ENCODE data around the gene COL5A1.
"Not testable (repeated sequence)": the region's sequence is repeated elsewhere in the genome, so short reads cannot be mapped to it uniquely, and the experiment has no call there.

The COL5A1 gene

DNA sequence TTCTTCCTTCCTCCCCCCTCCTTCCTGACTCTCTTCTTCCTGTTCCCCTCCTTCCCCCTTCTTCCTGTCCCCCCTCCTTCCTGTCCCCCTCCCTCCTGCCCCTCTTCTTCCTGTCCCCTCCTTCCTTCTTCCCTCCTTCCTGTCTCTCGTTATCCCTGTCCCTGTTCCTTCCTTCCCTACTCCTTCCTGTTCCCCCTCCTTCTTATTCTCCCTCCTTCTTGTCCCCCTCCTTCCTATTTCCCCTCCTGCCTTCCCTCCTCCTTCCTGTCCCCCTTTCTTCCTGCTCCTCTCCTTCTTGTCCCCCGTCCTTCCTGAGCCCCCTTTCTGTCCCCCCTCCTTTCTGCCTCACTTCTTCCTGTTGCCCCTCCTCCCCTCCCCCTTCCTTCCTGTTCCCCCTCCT, 70.6 kb downstream of the COL5A1 start:
- DNase-seq, result no peak

DNA sequence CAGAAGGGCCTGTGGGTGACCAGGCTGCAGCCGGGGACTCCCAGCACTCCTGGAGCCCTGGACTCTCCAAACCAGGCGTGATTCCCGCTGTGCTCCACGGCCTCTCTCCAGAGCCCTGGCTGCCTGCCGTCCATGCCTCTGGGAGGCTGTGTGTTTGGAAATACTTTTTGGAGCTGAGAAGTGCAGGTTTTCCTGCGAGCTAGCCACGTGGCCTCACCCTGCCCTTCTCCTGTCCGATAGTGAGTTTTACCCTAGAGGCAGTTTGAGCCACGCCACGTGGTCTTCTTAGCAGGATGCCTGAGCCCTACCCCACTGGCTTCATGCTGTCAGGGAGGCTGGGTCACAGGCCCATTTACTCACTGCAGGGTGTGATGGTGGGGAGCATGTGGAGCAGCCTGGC, 71.3 kb downstream of the COL5A1 start:
- no peak for DNase-seq

DNA sequence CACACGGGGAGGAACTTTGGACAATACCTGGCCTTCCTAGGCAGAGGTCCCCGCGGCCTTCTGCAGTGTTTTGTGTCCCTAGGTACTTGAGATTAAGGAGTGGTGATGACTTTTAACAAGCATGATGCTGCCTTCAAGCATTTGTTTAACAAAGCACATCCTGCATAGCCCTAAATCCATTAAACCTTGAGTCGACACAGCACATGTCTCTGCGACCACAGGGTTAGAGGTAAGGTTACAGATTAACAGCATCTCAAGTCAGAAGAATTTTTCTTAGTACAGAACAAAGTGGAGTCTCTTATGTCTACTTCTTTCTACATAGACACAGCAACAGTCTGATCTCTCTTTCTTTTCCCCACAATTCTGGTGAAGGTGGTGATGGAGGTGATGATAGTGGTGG, 73.9 kb downstream of the COL5A1 start:
- DNase-seq, result not testable (repeated sequence)

DNA sequence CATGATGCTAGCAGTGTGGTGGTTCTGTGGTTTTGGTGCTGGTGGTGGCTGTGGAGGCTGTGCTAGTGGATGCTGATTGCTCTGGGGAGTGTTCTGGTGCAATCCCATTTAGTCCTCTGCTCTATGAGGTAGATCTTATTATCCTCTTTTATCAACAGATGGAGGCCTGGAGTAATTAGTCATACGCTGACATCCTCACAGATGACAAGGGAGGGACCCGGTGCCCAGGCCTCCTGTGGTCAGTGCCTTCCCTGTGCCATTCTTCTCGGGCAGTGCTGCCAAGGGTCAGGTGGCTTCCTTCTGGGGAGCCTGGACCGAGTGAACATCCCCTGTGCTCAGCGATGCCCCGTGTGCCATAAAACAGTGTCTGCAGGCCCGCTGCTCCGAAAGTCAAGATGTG, 74.5 kb downstream of the COL5A1 start:
- DNase-seq, result no peak

DNA sequence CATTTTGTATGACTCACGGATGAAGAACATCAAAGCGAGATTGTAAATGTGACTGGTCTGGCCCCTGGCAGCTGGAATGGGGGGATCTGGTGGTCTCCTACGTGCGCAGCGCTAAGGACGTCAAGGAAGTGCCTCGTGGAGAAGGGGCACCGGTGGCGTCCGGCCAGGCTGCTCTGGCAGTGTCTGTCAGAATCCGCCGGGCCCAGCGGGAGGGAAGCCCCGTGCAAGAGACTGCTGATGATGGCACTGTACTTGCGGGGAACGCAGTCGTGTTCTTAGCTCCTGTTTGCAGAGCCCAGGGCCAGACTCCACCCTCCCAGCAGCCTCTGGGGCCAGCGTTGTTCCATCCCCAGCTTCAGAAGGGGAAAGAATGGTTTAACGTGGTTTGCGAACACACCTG, 75.5 kb downstream of the COL5A1 start:
- DNase-seq, result no peak

DNA sequence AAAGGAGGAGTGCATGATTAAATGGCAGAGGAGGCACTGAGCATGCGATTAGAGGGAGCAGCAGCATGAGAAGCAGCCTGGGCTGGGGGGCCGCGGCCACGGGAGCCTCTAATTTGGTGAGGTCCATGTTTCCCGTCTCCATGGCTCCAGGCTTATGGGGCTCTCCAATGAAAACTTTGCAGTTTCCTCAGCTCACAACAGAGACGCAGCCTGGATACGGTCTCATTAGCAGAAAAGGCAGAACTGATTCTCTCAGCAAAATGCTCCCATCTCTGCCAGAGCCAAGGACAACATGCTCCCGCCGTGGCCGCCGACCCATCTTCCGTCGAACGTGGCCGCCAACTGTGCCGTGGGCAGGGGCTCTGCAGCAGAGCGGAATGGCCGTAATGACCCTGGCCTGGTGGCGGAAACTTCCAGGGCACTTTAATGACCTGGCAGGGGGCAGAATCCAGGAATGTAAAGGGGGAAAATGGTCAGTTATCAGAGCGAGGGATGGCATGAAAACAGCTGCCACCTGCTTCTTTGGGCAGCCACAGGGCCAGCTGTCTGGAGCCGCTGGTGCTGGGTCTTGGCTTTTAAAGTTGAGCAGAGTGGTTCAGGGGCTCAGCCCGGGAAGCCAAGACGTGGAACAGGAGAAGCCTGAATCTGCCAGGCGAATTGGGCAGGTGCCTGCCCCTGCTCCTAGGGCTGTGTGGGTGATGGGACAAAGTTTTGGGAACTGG, 76.5 kb downstream of the COL5A1 start:
- no peak for DNase-seq

DNA sequence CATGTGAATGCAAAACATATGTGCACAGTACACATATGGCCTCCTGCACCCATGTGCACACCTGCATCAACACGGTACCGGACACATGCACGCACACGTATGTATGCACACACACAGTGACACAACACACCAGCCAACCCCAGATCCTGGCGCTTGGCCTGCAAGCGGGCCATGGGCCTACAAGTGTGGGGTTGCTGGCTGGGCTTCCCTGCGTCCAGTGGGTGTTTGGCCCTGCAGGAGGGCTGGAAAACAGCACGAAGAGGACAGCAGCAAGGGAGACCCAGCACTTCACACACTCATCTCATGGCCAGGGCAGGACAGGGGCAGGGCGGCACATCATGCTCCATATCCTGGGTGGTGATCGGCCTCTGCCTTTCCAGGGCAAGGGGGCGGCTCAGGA, 77.7 kb downstream of the COL5A1 start:
- DNase-seq, result no peak

DNA sequence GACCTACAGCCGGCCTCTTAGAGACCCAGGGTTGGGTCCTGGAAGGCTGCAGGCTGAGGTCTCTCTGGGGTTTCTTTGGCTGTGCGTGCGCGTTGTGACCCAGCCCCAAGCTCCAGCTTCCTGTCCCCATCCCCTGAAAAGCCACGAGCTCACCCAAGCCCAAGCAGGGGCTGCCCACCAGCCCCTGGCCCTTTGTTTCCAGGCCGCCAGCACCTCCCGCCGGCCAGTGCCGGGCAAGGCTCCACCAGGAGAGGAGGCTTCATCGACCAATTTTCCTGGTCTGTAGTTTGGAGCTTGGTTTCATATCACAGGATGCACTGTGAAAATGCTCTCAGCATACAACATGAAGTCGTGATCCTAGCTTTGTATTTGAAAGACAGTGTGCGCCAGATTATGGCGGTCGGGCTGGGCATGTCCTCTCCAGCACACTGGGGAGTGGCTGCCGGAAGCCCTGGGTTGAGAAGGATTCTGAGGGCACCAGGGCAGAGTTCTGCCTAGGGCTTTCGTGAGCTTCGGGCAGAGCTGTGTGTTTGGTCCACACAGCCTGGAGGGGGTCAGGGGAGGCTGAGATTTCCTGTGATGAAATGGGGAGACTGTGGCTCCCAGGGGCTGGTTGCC, 78.6 kb downstream of the COL5A1 start:
- DNase-seq, result no peak

DNA sequence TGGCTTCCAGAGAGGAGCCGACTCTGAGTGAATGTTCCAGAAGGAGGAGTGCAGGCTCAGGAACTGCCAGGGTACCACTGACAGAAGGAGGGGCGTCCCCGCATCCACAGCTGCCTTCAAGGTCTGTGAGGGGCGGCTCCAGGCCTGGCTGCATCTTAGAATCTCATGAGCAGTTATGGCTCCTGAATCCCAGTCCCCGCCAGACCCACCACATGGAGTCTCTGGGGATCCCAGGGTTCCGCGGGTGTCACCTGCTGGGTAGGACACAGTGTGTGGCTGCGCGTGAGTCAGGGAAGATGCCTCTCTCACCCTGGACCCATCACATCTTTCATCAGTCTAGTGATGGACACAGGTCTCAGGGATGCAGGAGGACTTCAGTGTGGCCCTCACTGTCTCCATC, 79.2 kb downstream of the COL5A1 start:
- no peak for DNase-seq

DNA sequence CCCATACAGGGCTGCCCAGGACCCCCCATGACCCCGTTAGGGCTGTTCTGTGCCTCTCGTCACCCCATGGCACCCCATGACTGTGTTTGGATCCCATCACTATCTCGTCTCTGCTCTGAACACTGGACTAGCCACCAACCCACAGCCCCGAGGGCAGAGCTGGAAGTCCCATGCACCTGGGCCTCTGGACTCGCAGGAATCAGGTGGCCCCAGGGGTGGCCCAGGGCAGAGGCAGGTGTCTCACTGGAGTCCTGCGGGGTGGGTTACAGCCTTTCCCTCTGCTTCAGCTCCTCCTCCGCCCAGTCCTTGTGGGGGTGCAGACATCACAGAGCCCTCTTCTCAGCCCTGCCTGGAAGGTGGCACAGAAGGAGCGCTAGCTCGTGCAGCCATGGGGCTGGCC, 79.7 kb downstream of the COL5A1 start:
- DNase-seq, result no peak

DNA sequence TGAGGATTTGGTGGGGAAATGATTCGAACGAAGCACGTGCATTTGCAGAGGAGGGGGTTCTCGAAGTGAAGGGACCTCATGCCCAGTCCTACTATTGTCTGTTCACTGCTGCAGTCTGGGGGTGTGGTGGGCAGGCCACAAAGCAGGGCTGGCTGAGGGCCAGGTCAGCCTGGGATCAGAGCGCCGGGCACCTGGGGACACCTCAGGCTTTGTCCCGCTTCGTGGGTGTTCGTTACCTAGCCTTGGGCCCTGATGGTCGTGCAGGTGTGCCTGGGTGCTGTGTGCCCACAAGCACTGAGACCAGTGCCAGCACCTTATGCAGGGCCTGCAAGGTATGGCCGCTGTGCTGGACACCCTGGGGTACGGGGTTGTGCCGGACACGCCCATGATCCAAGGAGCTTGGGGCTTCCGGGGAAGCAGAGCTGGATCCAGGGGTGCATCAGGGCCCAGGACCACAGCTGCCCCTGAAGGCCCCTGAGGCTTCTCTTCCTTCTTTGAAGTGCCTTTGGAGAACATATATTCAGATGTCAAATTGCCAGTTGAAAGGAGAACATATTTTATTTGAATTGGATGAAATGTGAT, 80.6 kb downstream of the COL5A1 start:
- DNase-seq, result no peak

DNA sequence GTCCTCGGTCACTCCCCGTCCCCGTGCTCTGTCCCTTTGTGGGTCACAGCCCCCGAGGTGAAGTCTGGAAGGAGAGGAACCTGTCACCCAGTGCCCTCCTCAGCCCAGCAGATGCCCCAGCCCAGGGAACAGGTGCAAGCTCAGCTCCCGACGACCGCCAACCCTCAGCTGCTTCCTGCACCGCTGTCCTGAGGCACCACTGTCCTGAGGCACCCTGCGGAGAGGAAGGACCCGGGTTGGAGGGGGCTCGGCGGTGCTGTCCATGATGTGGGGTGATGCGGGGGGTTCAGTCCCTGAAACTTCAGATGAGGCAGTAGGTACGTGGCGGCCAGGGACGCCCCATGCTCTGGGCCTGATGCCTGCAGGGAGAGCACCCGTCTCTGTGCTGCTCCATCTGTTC, 81.4 kb downstream of the COL5A1 start:
- no peak for DNase-seq

DNA sequence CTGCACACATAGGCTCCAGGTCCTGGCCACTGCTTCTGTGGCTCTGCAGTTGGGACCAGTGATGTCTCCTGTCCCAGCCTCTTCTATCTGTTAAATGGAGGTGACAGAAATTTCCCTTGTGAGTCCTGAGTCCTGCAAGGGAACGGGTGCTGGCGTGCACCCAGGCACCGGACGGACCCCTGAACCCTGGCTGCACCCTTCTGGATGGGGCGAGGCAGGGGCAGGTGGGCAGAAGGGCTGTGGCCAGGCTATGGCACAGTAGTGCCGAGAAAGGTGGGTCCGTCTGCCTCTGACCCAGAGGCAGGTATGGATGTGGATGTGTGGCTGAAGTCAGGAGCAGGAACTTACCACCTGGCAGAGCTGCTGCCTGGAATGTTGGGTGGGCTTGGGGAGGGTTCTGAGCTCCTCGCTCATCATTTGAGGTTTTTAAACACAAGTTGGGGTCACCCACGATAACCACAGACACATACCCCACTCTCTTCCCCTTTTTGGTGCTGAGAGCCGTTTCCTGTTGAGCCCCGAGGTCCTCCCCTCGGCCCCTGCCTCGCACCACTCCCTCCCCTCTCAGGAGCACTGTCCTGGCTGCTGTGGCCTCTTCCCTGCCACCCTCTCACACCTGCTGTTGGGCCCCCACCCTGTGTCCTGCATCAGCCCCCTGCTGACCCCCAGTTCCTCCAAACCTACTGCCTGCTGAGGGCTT, 82.0 kb downstream of the COL5A1 start:
- DNase-seq, result peak; percentile 50

DNA sequence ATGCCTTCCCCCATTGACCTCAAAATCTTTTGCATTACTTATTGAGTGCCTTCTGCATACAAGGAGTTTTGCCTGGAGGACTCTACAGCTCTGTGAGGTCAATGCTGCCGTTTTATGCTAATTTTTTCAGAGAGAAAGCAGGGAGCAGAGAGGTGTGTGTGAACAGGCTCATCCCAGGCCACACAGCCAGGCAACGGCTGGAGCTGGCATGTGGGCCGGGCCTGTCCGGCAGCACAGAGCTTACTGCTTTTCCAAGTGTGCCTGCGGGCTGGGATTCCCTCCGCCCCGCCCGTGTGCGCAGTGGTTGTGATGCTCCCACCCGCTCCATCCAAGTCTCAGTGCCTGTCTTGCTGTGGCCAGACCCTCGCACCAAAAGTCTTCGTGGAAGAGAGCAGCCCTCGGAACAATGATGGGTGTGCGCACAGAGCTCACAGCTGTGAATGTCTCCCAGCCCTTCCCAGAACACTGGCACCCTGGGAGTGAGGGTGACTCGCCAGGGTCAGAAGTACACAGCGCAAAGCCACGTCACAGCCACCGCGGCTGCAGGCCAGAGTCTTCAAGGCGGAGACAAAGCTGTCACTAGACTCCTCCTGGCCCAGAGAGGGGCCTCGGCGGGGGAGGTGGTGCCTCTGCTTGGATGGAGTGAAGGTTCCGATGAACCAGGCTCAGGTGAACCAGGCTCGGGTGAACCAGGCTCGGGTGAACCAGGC, 82.8 kb downstream of the COL5A1 start:
- DNase-seq, result no peak

DNA sequence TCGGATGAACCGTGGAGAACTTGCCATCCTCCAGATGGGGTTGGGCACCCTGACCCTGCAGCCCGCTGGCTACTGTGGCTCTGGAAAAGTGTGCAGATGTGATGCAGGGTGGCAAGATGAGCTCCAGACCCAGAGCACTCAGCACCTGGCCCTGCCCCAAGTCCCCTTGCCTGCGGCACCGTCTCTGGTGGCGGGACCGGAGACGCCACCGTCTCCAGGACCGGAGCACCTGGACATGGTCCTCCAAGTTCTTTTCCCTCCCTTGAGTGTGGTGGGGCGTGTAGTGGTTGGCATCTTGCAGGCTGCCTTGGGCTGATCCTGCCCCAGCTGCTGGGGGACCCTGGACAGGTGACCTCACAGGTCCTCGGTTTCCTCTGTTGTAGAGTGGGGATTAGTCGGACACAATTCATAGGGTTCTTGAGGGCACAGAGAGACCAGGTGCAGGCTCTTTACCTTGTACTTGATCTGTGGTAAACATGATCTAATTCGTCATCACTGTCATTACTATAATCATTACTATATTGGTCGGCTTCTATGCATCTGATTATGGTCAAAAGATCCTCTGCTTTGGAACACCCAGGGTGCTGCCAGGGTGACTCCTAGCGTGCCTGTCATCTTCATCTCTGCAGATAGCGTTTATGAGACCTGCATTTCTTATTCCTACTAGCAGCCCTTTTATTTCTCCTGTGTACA, 83.5 kb downstream of the COL5A1 start:
- no peak for DNase-seq

DNA sequence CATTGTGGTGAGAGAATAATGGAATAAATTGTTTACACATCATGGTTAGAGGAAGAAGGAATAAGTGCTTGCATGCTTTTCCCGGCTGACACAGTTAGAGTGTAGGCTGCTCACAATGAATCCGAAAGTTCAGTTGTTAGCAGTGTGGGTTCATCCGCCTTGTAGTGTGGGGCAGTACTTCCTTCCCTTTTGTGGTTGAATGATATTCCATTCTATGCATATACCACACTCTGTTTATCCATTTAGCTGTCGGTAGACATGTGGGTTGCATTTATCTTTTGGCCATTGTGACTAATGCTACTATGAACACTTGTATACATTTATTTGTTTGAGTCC, 84.0 kb downstream of the COL5A1 start:
- DNase-seq, result peak; percentile 93

DNA sequence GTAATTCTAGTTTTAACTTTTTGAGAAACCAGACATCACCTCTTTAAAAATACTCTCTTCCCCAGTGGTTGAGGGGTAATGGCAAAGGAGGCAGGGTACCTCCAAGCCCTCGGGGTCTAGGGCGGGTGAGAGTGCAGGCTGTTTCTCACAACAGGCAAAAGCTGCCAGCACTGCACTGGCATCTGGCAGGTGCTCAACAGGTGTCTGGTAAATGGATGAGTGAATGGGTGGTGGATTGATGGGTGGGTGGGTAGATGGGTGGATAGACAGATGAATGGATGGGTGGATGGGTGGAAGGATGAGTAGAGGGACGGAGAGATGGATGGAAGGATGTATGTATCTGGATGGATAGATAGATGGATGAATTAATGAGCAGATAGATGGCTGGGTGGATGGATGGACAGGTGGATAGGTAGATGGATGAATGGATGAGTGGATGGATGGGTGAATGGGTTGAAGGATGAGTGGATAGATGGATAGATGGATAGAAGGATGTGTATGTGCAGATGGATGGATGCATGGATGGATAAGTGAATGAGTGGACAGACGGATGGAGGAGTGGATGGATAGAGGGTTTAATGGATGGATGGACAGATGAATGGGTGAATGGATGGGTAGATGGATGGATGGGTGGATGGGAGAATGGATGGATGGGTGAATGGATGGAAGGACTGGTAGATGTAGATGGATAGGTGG, 84.6 kb downstream of the COL5A1 start:
- DNase-seq, result no peak

DNA sequence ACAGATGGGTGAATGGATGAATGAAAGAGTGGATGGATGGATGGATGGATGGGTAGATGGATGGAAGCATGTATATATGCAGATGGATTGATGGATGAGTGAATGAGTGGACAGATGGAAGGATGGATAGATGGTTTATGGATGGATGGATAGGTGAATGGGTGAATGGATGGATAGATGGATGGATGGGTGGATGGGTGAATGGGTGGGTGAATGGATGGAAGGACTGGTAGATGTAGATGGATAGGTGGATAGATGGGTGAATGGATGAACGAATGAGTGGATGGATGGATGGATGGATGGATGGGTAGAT, 85.1 kb downstream of the COL5A1 start:
- DNase-seq, result no peak

DNA sequence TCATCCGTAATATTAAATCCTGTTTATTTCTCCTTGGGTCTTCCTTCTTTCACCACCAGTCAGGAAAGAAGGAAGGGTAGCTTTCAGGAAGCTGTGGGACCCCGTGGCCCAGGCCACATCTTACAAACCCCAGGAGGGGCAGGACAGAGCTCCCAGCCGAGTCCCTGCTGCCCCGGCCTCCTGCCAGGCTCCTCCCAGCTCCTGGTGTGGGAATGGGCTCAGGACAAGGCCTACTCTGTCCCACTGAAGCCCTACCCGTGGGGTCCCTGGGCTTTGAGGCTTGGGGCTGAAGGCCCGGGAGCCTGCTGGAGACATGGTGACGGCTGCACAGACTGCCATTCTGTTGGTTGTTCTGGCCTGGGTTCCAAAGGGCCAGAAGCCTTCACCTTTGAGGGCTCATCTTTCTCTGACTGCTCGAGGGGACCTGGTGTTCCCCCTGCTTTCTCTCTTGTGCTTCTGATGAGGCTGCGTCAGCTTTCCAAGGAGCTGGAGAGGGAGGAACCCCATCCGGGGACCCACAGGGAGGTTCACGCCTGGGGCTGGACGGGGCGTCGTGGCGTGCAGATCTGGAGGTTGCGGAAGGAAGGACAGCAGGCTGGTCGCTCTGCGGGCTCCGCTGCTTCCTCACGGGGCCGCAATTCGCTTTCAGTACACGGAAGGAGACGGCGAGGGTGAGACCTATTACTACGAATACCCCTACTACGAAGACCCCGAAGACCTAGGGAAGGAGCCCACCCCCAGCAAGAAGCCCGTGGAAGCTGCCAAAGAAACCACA, 86.6 kb downstream of the COL5A1 start:
- no peak for DNase-seq

DNA sequence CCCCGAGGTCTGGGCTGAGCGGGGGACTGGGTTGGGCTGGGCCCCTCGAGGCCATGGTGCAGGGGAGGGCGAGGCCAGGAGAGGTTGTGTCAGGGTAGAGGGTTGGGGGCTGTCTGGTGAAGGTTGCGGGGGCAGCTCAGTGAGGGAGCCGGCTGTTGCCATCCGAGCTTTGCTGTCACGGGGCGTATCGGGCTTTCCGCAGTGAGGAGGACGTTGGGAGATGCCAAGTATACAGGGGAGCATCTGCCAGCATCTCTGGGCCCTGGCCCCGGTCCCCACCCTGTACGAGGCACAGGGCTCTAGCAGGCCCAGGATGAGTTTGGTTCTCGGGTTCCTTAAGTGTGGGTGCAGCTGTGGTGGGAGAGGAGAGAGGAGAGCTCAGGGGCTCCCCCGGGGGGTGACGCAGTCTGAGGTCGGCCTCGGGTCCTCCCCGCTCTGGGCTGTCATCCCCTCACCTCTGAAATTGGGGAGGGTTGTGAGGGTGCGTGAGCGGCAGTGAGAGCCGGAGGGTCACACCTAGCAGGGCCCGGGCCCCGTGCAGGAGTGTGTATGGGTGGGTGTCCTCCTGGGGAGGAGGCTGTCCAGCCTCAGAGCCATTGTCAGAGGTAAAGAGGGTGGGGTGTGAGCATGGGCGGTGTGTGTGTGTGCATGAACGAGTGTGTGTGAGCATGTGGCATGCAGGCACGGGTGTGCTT, 87.3 kb downstream of the COL5A1 start:
- no peak for DNase-seq

Data from MV-4-11 (cell line).